HG03175 (cell line): ENCODE results near the gene SUPT3H.

ENCODE experiments used
- ATAC-seq: cut with Tn5 transposase; IDR thresholded peaks from one replicate; pipeline ENCODE4 v1.9.1; 2021; ENCODE audit warnings: mild to moderate bottlenecking, moderate library complexity; ENCODE audit not compliant: unreplicated experiment

Gene SUPT3H

DNA sequence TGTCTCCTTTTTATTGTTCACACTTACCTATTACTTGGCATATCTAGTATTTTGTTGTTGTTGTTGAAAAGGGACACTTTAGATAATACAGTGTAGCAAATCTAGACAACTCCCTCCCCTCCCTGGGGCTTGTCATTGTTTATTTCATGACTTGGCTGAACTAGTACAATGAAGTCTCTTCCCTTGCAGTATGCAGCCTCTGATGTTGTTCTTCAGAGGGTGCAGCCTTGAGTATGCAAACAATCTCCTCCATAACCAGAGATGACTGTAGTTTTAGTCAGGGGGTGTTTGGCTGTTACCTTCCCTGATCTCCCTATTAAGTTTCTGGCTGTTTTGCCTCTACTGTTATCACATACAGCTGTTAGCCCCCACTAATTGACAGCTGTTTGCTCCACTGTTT lies 365.0 kb downstream of the SUPT3H start:
- ATAC-seq = no peak

DNA sequence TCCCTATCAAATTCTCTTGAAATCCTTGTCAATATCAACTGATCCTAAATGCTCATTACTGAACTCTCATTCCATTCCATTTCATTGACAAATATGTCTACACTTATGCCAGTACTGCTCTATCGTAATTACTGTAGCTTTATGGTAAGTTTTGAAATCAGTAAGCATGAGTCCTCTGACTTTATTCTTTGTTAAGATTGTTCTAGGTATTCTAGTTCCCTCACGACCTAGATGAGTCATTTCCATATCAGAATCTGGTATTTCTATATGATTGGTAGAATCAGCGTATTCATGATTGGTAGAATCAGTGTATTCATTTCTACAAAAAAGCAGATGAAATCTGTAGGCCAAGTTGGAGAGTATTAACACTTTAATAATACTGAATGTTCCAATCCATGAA lies 368.2 kb downstream of the SUPT3H start:
- ATAC-seq = no peak

DNA sequence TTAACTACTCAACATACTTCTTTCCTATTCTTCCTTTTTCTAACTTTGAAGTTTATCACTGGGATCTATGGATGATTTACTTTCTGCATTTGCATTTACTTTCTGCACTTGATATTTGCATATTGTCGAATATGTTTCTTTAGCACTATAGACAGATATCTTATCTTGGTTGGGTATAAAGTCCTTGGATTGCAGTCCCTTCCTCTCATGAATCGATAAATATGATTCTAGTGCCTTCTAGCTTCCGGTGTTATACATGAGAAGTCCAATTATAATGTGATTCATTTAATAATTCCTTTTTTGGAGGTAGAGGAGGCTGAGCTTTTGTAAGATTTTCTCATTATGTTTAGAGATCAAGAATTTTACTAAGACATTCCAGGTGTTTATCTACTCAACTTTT lies 370.8 kb downstream of the SUPT3H start:
- no peak for ATAC-seq

DNA sequence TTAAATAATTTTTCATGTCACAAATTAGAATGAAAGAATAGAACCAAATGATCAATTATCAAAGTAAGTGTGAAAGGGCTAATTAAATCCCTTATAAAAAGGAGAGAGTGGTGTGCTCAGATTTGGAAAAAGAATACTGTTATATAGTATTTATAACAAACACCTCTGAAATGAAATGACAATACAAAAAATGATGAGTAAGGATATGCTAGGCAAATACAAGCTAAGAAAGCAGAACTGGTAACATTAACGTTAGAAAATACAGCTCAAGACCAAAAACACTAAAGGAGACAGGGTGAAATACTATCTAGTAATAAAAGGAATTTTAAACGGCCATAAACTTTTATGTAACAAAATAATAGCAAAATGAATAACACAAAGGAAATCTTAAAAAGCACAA lies 373.8 kb downstream of the SUPT3H start:
- no peak for ATAC-seq

DNA sequence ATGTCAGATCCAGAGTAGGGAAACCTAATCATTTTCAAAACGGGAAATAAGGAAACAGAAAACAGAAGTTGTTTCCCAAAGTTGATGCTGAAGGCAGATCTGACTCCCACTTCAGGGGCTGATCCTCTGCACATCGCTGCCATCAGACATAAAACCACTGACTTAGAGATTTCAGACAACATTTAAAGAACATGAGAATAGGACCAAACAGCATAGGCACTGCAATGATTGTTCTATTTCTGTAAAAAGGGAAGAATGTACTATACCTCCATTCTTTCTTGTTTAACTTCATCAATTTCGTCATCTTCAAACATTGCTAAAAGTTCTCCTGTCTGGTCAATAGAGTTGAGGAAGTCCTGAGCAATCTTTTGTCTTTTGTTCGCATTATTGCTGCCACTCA lies 374.3 kb downstream of the SUPT3H start:
- no peak for ATAC-seq

DNA sequence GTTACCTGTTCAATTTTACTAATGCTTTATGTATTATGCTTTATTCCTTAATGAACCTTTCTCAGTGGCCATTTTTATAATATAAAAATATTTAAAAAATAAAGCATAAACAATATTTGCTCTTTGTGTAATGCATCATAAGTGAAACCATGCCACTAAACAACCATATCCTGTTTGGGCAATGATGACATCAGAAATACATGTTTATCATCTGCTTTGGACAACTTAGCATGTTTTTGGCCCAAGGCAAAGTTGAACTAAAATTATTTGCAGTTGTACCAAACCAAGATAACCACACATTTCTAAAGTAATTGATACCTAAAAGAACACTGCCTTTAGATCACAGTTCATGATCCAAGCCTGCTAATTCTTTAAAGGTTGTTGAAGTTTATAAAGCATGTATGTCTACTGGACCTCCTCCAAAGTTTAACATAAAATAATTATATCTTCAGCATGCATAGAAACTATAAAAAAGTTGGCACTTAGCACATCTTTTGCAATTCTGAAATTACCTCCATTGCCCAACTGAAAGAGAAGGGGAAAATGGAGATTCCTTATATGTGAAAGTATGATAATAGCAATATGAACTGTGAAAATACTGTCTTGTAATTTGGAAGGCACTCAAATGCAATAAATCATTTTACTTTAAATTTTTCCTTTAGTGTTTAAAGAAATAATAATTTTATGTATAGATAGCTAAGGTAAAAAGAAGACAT lies 375.2 kb downstream of the SUPT3H start:
- no peak for ATAC-seq

DNA sequence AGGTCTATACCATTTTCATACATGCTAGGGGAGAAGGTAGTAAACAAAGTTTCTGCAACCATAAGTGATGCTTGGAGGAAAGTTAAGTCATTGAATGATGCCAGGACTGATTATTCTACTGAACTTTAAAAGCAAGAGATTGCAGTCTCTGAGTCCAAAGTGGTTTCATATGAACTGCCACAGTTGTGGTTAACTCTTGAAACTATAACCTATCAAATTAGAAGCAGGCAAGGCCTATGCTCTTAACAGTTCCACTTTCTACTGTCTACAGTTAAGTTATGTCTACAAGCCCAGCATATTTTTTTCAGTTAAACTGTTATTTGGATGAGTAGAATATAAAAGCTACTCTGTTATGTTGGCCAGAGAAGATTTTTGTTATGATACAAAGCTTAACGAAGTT lies 376.1 kb downstream of the SUPT3H start:
- ATAC-seq = peak; percentile 100

DNA sequence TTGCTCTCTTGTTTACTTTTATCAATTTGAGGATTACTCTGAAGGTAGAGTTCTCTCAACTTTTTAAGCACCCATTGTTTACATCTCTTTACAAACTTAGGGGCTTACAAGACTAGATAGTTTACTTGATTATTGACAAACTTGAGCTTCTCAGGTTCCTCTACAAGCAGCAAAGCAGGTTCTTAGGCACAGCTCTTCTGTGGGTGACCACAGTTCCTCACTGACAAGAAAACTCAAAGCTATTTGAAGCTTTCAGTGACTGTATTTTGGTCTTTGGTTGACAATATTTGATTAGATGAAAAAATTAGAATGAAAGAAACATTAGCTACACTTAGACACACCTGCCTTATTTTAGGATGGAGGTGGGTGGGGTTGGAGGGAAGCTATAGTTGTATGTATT lies 376.9 kb downstream of the SUPT3H start:
- no peak for ATAC-seq

DNA sequence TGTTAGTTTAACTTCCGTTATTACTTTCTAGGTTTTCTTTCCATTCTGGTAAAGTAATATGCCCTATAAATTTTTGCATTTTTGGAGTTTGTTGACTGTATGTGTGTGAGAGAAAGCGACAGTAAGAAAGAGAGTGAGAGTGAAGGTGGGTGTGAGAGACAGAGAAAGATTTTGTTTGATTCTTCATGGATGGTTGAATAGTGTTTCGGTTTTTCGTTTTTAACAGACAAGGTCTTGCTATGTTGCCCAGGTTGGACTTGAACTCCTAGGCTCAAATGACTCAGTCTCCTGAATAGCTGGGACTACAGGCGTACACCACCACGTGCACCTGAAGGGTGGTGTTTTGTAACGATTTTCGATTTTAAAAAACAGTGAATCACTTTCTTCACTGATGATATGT lies 378.7 kb downstream of the SUPT3H start:
- ATAC-seq = no peak

DNA sequence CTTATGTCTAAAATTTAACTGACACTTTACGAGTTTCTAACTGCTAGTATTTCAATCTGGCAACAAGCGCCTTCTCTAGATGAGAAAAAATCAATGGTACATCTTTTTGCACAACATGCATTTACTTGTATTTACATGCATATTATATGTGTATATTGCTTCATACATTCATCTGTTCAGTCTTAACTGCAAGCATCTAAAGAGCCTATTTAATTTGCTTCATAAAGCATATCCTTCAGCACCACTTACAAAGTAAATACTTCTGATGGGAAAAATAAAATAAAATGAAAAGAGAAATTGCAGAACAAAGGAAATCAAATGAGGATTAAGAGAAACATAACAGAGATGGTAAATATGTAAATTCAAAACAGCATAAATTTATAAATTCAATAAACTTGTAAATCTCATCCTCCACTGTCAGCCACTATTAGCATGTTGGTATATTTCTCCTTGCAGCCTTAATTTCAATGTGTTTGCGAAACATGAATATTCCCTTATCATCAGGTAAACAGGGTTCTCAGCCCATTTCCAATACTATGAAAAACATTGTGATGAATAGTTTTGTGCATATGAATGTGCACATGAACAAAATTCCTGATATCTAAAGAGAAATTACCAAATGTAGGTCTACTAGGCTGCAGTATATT lies 382.1 kb downstream of the SUPT3H start:
- no peak for ATAC-seq

DNA sequence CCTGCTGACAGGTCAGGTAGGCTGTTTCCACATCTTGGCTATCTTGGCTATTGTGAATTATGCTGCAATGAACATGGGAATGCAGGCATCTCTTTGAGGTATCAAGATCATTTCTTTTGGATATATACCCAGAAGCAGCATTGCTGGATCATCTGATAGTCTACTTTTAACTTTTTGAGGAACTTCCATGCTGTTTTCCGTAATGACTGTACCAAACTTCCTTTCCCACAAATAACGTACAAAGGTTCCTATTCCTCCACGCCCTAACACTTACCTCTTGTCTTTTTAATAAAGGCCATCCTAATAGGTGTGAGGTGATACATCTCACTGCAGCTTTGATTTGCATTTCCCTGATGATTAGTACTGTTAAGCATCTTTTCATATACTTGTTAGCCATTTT lies 388.3 kb downstream of the SUPT3H start:
- ATAC-seq = no peak

DNA sequence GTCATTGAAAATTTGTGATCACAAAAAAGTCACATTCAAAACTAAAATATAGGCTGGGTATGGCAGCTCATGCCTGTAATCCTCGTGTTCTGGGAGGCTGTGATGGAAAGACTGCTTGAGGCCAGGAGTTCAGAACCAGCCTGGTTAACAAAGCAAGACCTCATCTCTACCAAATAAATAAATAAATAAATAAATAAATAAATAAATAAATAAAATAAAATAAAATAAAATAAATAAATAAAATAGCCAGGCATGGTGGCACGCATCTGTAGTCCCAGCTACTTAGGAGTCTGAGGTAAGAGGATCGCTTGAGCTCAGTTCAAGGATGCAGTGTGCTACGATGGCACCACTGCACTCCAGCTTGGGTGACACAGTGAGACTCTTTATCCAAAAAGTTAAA lies 392.7 kb downstream of the SUPT3H start:
- no peak for ATAC-seq

DNA sequence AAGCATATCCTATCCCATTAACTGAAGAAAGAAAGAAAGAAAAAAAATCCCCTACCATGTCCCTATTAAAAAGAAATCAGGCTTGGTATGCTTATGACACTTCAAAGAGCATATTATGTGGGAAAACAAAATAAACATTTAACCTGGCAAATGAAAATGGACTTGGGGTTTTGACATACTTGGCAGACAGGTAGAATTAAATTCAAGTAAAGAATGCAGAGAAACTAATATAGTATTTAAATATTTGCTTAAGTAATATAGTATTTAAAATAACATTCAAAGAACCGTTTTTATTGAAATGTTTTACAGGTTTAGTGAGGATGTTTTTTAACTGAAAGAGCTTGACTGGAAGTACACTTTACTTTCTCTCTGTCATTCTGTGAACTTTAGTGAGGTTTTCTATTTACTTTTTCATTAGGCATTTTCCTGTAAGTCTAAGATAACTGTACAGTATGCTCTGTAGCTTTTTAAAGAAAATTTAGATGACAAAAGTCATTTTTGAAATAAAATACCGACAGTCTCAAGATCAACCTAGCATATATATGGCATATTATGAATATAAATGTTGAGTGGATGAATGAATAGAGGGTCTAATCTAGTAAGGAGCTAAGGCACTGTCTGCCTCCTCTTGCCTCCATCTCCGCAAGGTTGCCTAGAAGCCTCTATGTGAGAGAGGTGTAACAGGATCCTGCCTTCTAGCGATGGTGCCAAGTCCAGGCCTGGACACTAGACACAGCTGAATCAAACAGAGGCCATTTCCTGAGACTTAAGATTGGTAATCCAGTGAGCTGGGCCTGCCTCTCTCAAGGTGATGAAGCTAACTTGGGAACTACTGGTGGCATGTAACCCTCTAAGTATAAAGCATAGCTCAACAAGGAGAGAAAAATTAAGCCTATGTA lies 394.0 kb downstream of the SUPT3H start:
- ATAC-seq = no peak

DNA sequence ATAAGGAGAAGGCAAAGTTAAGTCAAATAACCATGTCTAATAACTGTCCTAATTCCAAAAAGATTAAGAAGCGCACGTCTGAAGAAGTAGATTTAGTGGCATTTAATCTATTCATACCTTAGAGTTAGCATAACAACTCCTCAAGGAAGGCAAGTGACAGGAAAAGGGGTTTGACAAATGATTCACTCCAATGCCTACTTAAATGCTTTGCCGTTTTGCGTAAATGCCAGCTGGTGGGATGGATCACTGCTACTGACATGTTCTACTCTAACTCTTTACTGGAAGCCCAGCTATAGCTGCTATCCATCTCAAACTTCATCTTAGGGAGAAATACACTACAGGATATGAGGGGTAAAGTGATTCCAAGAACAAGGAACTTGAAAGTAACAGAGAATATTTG lies 396.9 kb downstream of the SUPT3H start:
- no peak for ATAC-seq

DNA sequence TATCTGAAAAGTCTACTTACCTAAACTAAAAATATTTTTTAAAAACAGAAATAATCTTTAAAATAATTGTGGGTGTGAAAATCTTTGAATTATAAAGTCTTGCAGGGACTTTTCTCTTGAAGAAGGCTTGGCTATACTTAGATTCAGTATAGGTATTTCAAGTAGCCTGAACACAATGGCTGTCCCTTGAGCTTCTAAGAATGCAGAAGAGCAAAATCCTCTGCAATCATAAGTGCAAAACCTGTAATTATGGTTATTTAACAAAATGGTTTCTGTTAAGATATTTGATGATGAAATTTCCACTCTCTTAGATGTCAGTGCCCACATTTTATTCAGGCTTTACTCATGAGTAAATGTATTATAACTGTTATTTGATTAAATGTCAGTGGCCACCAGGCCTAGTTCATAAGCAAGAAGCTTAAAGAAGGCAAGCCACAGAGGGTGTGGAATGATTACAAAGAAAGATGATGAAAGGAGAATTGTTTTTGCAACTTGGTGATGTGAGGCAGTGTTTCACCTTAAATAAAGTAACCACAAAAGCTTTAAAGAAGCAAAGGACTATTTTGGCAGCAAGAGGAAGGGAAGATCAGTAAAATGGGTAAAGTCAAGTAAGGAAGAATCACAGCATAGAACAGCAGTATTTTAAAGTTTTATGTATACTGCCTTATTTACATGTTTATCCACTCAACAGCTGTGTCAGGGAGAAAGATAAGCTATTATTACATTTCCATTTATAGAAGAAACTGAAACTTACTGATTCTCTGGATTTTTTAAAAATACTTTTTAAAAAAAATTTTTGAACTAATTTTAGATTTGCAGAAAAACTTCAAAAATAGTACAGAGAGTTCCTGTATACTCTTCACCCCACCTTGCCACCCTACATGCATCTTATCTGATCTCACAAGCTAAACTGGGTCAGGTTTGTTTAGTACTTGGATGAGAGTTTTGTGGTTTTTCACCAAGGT lies 400.8 kb downstream of the SUPT3H start:
- ATAC-seq = no peak

DNA sequence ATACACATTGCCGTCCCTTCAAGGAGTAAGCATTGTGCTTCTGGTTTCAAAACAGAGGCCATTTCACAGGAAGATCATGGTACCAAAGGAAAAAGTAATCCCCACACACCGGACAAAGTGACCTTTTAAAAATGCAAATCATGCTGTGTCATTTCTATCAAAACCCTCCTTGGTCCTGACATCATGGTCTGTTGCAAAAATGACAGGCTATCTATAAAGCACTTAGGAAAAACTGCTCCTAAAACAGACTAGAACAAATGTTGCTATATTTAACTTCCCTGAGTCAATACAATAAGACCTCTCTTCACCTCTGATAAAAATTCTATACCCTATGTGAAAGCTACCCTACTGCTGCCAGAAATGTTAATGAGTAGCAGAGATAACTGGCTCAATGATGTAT lies 403.2 kb downstream of the SUPT3H start:
- ATAC-seq = no peak

DNA sequence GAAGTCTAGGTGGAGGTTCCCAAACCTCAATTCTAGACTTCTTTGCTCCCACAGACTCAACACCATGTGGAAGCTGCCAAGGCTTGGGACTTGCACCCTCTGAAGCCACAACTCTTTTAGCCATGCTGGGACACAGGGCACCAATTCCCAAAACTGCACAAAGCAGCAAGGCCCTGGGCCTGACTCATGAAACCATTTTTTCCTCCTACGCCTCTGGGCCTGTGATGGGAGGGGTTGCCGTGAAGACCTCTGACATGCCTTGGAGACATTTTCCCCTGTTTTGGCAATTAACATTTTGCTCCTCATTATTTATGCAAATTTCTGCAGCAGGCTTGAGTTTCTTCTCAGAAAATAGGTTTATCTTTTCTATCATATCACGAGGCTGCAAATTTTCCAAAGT lies 405.0 kb downstream of the SUPT3H start:
- ATAC-seq = no peak

DNA sequence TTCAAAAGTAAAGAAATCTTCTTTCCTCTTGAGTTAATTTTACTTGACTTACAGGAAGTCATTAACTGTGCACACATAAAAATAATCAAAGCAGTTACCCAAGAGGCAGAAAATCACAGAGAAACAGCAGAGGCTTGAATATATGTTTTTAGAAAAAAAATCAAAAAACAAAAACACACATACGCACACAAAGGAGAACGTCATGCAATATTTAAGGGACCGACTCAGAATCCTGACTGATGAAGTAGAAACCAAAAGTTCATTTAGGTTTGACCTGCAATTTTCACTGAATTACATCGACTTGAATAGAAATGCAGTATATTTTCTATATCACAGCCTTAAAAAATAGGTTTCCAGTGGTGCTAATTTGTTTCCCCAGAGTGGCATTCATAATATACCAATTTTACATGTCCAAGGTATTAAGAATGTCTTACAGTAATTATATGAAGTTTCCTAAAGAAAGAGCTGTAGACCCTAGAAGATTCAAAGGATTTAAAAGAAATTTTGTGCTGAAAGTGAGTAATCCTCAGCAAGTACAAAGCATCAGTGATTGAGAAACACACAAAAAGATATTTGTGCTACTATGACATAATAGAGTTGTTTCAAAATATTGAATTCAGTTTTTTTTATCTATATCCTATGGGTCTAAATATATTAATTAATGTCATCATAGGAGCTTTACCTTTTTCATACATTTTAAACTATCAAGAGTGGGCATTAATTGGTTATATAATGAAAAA lies 408.1 kb downstream of the SUPT3H start:
- ATAC-seq = no peak

DNA sequence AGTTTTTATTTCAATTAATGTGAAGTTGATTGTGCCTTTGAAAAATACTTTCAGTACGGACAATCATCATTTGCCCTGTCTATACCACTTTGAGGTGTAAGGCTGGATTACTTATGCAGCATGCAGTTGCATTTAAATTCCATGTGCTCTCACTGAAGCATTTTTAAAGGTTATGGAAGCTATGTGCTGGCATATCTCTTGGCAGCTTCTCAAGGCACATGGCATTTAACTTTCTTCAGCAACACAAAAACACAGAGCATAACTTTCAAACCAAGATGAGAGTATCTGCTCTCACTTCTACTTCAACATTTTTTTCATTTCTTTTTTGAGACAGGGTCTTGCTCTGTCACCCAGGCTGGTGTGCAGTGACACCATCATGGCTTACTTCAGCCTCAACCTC lies 410.3 kb downstream of the SUPT3H start:
- no peak for ATAC-seq

DNA sequence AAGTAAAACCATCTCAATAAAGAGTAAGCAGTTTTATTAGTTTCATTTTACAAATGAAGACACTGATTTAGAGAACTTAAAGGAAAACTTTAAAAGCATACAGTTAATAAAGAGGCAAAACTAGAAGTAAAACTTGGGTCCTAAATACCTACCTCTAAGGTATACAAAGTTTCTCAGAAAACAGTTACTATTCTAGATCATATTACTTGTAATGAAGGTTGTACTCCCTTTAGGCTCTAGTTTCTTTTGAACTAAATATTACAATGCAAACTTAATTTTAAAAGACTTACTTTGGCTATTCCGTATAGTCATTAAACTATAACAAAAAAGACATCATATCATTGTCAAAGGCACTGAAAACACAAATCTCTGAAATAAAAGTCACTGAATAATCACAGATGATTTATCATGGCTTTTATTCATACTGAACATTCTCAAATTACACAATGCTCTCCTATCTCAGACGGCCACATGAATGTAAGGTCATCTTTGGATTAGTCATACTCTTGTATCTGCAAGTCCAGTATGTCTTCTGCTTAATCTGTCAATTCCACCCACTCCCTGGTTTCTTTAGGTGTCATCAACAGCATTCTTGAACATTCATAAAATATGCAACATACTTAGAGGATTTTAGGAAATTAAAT lies 411.2 kb downstream of the SUPT3H start:
- ATAC-seq = no peak
